AML-193 (cell line): Measurements from ENCODE around the gene GHRL.
"Not testable (repeated sequence)": the region's sequence is repeated elsewhere in the genome, so short reads cannot be mapped to it uniquely, and the experiment has no call there.

Source experiments
- DNase-seq, 2 experiments: peaks; one replicate each; lab custom pipeline; 2025; lab: John Stamatoyannopoulos, UW

Gene GHRL

GRCh38 chr3:10298064-10298463 is 5.3 kb upstream of the GHRL start:
- not testable (repeated sequence) for DNase-seq

GRCh38 chr3:10294030-10294586 is 1.4 kb upstream of the GHRL start:
- no peak for DNase-seq

- no peak for DNase-seq
Measured at GRCh38 chr3:10291641-10292040, 1.1 kb downstream of the GHRL start.

- DNase-seq: no peak
Measured at GRCh38 chr3:10290481-10291176, 2.1 kb downstream of the GHRL start.

DNA sequence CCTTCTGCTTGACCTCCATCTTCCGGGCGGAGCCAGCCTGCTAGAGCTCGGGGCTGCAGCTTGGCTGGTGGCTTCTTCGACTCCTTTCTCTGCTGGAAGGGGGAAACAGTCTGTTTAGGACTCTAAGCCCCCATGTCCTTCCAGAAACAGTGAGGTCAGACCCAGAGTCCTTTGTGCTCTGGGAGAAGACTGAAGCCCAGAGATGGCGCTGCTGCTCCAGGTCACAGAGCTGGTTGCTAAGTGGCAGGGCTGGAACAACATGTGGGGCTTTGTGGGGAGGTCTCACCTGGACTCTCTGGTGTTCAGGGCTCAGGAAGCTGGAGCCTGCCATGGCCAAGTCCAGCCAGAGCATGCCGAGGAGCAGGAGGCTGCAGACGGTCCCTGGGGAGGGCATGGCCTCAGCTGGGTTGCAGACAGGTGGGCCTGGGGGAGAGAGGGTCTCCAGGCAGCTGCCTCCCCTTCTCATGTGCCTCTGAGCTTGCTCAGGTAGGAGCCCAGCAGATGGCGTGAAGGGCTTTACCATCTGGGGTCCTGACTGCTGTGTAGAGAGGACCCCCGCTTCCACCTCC is 2.9 kb downstream of the GHRL start:
- no peak for DNase-seq

GRCh38 chr3:10289077-10289476 is 3.7 kb downstream of the GHRL start:
- DNase-seq: no peak

GRCh38 chr3:10288575-10288960 is 4.2 kb downstream of the GHRL start:
- no peak for DNase-seq

GRCh38 chr3:10287936-10288574 is 4.7 kb downstream of the GHRL start:
- no peak for DNase-seq

DNA sequence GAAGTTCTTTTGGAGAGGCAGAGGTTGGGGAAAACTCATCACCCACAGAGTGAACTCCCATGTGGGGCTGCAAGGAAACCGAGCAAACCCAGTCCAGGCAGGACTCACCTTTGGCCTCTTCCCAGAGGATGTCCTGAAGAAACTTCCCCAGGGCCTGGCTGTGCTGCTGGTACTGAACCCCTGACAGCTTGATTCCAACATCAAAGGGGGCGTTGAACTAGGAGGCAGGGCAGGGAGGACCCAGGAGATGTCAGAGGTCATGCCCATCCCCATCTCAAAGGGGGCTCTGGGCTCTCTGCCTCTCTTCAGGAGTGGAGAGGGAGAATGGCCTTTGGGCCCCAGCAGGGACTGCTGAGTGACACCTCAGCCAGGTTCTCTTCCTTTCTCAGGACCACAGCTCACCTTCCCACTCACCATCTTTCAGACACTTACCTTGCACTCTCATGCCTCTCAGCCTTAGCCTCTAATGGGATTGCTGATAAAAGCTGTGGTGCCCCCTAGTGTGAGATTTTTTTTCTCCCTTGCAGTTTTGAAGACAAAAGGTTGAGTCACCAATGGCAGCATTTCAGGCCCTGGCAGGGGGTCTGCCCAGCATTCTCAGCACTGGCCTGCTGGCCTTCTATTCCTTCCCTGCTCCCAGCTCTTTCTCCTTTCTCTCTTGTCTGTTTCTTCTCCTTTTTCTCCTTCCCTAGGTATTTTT is 6.0 kb downstream of the GHRL start:
- peak; percentile 26 to 40 for DNase-seq

GRCh38 chr3:10286133-10286524 is 6.6 kb downstream of the GHRL start:
- DNase-seq: no peak

GRCh38 chr3:10285272-10286132 is 7.2 kb downstream of the GHRL start:
- no peak for DNase-seq

GRCh38 chr3:10284496-10284895 is 8.3 kb downstream of the GHRL start:
- no peak for DNase-seq

- DNase-seq: no peak
Measured at GRCh38 chr3:10283638-10284037, 9.1 kb downstream of the GHRL start.

DNA sequence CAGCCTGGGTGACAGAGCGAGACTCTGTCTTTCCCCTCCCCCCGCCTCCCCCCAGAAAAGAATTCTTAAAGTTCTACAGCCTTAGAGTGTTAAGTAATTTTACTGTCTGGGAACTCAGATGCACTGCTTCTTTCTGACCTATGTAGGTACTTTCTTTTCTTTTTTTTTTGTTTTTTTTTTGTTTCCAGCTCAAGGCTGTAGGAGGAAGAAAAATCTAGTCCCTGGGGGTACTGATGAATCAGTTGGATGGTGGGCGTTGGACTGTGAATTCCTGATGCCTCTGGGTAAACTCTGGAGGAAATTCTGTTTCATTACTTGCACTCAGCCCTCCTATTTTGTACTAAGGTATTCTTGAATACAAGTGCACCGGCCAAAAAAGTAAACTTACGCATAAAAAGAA is 10.8 kb downstream of the GHRL start:
- no peak for DNase-seq

- no peak for DNase-seq
Measured at GRCh38 chr3:10280571-10280970, 12.2 kb downstream of the GHRL start.

DNA sequence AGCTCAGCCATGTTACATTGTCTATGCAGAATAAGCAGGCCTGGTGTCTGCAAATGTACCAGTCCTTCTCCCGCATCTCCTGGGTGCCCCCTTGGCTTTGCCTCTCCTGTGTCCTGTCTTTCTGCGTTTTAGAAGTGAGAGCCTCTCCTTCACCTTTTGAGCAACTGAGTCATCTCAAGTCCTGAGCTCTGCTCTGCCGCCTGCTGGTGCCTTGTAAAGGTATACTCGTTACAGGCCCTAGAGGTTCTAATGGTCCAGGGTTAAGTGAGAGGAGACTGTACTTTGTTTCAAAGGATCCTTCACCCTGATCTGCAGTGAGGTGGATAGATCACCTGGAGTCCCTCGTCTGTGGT is 12.6 kb downstream of the GHRL start:
- DNase-seq: no peak

GRCh38 chr3:10279384-10280176 is 13.2 kb downstream of the GHRL start:
- no peak for DNase-seq

DNA sequence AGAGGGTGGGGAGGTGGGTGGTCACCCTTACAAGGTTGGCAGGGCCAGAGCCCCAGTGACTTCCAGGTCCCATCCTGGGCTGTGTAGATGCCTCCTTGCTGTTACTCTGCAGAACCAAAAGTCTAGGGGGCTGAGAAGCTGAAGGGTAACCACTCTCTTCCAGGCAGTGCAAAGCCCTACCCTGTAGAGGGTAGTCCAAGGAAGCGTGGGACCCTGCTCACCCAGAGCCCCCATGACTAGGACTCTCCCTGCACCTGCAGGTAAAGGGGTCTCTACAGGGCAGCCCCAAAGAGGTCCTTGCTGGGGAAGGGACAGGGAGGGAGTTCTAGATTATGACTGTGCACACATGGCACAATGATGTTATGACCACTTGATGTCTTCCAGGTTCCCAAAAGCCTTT is 14.2 kb downstream of the GHRL start:
- DNase-seq: no peak

DNA sequence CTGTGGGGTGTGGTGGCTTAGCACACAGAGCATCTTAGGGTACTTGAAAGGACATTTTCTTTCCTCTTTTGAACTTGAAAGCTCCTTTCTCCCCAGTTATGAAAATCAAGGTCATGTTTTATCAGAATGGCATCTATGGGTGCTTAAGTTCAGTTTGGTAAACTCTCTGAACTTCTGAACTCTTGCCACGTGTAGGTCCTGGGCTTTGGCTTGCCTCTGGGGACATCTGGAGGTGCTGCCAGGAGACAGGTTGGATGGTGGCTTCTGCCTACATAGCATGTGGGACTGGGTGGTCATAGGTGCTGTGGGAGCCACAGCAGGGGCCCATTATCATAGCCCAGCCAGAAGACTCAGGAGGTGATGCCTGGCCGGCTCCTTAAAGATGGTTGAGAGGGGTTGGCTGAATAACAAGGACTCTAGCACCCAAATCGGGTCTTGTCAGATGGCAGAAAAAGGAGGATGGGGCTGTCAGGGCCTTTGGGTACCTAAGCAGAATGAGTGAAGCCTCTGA is 15.6 kb downstream of the GHRL start:
- no peak for DNase-seq

DNA sequence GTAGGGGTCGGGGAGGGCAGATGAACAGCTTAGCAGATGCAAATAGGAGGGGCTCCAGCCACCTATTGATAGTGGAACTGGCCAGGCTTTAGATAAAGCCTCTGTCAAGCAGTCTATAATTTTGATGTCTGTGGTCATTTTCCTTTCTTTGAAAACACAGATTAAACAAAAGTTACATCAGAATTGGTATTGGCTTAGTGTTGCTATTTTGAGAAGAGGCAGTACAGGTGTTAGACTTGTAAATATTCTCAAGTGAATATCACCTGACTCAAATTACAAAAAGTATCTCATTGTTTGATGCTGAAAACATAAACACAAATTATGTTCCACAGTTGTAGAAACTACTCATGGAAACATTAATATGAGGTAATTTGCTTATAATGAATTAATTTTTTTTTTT is 18.1 kb downstream of the GHRL start:
- DNase-seq: no peak
